Measurements from ENCODE around the gene SREBF2. TPM values are rescaled to one million over a fixed set of nuclear protein-coding genes. Genes with fewer than 3 reads are reported as not detected.

SREBF2 gene
- total and polyA plus RNA-seq, 2 of the 8 experiments (the other 6 are each of a cell fraction or from before 2014, with no cell fraction given), result 125 to 144 TPM

DNA sequence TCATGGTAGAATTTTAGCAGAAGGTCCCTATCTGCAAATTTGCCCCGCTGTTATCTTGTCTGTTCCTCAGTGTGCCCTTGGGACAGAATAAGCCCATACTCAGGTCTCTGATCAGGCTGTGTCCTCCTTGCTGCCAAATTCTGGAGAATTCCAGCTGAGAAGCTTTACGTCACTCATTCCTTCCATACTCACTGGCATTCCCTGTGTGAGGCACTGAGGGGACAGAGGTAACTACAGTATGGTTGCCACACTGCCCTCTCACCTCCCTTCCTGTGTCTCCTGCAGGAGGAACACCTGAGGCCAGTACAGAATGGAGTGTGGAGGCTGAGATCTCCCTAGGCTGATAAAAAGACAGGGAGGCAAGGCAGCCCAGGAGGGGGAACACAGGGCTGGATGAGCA, 50.5 kb downstream of the SREBF2 start (continued):
- TF ChIP-seq, protein P1, sequence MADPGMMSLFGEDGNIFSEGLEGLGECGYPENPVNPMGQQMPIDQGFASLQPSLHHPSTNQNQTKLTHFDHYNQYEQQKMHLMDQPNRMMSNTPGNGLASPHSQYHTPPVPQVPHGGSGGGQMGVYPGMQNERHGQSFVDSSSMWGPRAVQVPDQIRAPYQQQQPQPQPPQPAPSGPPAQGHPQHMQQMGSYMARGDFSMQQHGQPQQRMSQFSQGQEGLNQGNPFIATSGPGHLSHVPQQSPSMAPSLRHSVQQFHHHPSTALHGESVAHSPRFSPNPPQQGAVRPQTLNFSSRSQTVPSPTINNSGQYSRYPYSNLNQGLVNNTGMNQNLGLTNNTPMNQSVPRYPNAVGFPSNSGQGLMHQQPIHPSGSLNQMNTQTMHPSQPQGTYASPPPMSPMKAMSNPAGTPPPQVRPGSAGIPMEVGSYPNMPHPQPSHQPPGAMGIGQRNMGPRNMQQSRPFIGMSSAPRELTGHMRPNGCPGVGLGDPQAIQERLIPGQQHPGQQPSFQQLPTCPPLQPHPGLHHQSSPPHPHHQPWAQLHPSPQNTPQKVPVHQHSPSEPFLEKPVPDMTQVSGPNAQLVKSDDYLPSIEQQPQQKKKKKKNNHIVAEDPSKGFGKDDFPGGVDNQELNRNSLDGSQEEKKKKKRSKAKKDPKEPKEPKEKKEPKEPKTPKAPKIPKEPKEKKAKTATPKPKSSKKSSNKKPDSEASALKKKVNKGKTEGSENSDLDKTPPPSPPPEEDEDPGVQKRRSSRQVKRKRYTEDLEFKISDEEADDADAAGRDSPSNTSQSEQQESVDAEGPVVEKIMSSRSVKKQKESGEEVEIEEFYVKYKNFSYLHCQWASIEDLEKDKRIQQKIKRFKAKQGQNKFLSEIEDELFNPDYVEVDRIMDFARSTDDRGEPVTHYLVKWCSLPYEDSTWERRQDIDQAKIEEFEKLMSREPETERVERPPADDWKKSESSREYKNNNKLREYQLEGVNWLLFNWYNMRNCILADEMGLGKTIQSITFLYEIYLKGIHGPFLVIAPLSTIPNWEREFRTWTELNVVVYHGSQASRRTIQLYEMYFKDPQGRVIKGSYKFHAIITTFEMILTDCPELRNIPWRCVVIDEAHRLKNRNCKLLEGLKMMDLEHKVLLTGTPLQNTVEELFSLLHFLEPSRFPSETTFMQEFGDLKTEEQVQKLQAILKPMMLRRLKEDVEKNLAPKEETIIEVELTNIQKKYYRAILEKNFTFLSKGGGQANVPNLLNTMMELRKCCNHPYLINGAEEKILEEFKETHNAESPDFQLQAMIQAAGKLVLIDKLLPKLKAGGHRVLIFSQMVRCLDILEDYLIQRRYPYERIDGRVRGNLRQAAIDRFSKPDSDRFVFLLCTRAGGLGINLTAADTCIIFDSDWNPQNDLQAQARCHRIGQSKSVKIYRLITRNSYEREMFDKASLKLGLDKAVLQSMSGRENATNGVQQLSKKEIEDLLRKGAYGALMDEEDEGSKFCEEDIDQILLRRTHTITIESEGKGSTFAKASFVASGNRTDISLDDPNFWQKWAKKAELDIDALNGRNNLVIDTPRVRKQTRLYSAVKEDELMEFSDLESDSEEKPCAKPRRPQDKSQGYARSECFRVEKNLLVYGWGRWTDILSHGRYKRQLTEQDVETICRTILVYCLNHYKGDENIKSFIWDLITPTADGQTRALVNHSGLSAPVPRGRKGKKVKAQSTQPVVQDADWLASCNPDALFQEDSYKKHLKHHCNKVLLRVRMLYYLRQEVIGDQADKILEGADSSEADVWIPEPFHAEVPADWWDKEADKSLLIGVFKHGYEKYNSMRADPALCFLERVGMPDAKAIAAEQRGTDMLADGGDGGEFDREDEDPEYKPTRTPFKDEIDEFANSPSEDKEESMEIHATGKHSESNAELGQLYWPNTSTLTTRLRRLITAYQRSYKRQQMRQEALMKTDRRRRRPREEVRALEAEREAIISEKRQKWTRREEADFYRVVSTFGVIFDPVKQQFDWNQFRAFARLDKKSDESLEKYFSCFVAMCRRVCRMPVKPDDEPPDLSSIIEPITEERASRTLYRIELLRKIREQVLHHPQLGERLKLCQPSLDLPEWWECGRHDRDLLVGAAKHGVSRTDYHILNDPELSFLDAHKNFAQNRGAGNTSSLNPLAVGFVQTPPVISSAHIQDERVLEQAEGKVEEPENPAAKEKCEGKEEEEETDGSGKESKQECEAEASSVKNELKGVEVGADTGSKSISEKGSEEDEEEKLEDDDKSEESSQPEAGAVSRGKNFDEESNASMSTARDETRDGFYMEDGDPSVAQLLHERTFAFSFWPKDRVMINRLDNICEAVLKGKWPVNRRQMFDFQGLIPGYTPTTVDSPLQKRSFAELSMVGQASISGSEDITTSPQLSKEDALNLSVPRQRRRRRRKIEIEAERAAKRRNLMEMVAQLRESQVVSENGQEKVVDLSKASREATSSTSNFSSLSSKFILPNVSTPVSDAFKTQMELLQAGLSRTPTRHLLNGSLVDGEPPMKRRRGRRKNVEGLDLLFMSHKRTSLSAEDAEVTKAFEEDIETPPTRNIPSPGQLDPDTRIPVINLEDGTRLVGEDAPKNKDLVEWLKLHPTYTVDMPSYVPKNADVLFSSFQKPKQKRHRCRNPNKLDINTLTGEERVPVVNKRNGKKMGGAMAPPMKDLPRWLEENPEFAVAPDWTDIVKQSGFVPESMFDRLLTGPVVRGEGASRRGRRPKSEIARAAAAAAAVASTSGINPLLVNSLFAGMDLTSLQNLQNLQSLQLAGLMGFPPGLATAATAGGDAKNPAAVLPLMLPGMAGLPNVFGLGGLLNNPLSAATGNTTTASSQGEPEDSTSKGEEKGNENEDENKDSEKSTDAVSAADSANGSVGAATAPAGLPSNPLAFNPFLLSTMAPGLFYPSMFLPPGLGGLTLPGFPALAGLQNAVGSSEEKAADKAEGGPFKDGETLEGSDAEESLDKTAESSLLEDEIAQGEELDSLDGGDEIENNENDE (IDR thresholded peaks at IDR 0.05; ENCODE audit: insufficient replicate concordance, low read length), result no peak
- TF ChIP-seq HDAC6 (IDR thresholded peaks at IDR 0.05; ENCODE audit: low read depth, low read length) (no peak), FOSL1 (IDR thresholded peaks at IDR 0.05; ENCODE audit: insufficient read depth, low read depth, low read length) (no peak), BCL11A (IDR thresholded peaks at IDR 0.05; ENCODE audit: low read depth in 2 of 2, low read length in 2 of 2) (no peak), TAF7 (optimal IDR thresholded peaks at IDR 0.05; ENCODE audit: borderline replicate concordance, low read depth, low read length) (no peak), CREB1 (IDR thresholded peaks at IDR 0.05) (no peak), GTF2F1 (IDR thresholded peaks at IDR 0.05; ENCODE audit: borderline replicate concordance, low read depth, low read length) (no peak), SIRT6 (IDR thresholded peaks at IDR 0.05; ENCODE audit: low read length) (no peak), TCF12 (IDR thresholded peaks at IDR 0.05; ENCODE audit: low read depth, low read length) (no peak), MAFK (IDR thresholded peaks at IDR 0.05; ENCODE audit: low read depth, low read length) (no peak), CEBPB (IDR thresholded peaks at IDR 0.05; ENCODE audit: low read depth, low read length) (no peak), EZH2 (IDR thresholded peaks at IDR 0.05; ENCODE audit: low read depth, low read length, severe bottlenecking) (no peak), BRCA1 (IDR thresholded peaks at IDR 0.05; ENCODE audit: low read depth, low read length) (no peak), YY1 (IDR thresholded peaks at IDR 0.05; ENCODE audit: low read depth, low read length) (no peak)

All from H1 (cell line).